ENCODE data around the gene DEFB126.
"Not testable (repeated sequence)": the region's sequence is repeated elsewhere in the genome, so short reads cannot be mapped to it uniquely, and the experiment has no call there.

Gene DEFB126

GRCh38 chr20:142290-142689, at the start of gene DEFB126:
DEFB126 (plus strand) TSS chr20:142590; CDS start chr20:142629, 39 bp downstream.
- no peaks in the 10 kb centered on the region for H3K36me3 ChIP-seq (ENCODE audit: control insufficient read depth in 1 of 2, insufficient read depth in 2 of 2, low read length in 2 of 2)
- H3K4me1 ChIP-seq (ENCODE audit: control insufficient read depth in 1 of 2, insufficient read depth in 2 of 2, low read length in 2 of 2), result no peaks in the 10 kb centered on the region

DNA sequence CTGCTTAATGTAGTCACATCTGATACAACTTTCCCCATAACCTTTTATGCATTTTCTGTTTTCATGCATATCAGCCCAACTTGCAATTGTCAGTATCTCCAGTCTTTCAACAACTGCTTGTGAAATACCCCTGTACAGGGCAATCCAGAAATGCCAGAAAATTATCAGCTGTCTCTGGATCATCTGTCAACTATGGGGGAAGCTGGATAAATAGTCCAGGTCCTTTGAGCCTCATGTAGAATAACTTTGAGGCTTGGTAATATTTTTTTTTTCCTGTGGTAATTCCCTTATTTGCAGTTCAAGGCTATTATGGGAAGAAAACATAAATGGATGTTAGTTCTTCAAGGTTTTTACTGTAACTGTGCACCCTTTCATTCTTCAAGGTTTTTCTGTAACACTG, 48.7 kb upstream of the DEFB126 start:
- Histone ChIP-seq H3K9me3 (ENCODE audit: control insufficient read depth in 1 of 2, low read length in 2 of 2) (peaks cover 0 to 10% of the 10 kb centered on the region in 2 donors), H3K4me3 (ENCODE audit: low read depth in 1 of 2, low read length in 2 of 2) (no peak overlapping the region), H3K9ac (ENCODE audit: low read depth in 1 of 2, low read length in 2 of 2) (no peak overlapping the region), H3K4me1 (ENCODE audit: control insufficient read depth in 1 of 2, insufficient read depth in 2 of 2, low read length in 2 of 2) (no peaks in the 10 kb centered on the region), H3K27ac (ENCODE audit: low read depth, low read length) (no peak overlapping the region), H3K27me3 (ENCODE audit: control insufficient read depth in 1 of 2, insufficient read depth in 2 of 2, low read length in 2 of 2) (peaks cover 0 to 6% of the 10 kb centered on the region in 2 donors), H3K36me3 (ENCODE audit: control insufficient read depth in 1 of 2, insufficient read depth in 2 of 2, low read length in 2 of 2) (no peaks in the 10 kb centered on the region)

More at GRCh38 chr20:142290-142689, at the start of gene DEFB126:
- Histone ChIP-seq H3K27me3 (ENCODE audit: control insufficient read depth in 1 of 2, insufficient read depth in 2 of 2, low read length in 2 of 2) (peaks cover 0 to 14% of the 10 kb centered on the region in 2 donors), H3K9me3 (ENCODE audit: control insufficient read depth in 1 of 2, low read length in 2 of 2) (peaks cover 0 to 3% of the 10 kb centered on the region in 2 donors), H3K4me3 (ENCODE audit: low read depth in 1 of 2, low read length in 2 of 2) (no peak within 1 kb of the TSS), H3K9ac (ENCODE audit: low read depth in 1 of 2, low read length in 2 of 2) (no peak within 1 kb of the TSS), H3K27ac (ENCODE audit: low read depth, low read length) (no peak within 1 kb of the TSS)

- no peaks in the 10 kb centered on the region for H3K36me3 ChIP-seq (ENCODE audit: control insufficient read depth in 1 of 2, insufficient read depth in 2 of 2, low read length in 2 of 2)
- no peak overlapping the region for H3K4me3 ChIP-seq (ENCODE audit: low read depth in 1 of 2, low read length in 2 of 2)
- H3K9ac ChIP-seq (ENCODE audit: low read depth in 1 of 2, low read length in 2 of 2), result no peak overlapping the region
- no peaks in the 10 kb centered on the region for H3K4me1 ChIP-seq (ENCODE audit: control insufficient read depth in 1 of 2, insufficient read depth in 2 of 2, low read length in 2 of 2)
- H3K9me3 ChIP-seq (ENCODE audit: control insufficient read depth in 1 of 2, low read length in 2 of 2), result peaks cover 0 to 10% of the 10 kb centered on the region in 2 donors
- H3K27me3 ChIP-seq (ENCODE audit: control insufficient read depth in 1 of 2, insufficient read depth in 2 of 2, low read length in 2 of 2), result peaks cover 0 to 6% of the 10 kb centered on the region in 2 donors
- H3K27ac ChIP-seq (ENCODE audit: low read depth, low read length), result no peak overlapping the region
Observed at GRCh38 chr20:95215-95614, 47.2 kb upstream of the DEFB126 start.

DNA sequence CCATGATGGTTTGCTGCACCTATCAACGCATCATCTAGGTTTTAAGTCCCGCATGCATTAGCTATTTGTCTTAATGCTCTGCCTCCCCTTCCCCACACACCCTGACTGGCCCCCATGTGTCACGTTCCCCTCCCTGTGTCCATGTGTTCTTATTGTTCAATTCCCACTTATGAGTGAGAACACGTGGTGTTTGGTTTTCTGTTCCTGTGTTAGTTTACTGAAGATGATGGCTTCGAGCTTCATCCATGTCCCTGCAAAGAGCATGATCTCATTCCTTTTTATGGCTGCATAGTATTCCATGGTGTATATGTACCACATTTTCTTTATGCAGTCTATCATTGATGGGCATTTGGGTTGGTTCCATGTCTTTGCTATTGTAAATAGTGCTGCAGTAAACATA, 44.7 kb upstream of the DEFB126 start:
- not testable (repeated sequence) for H3K4me3 ChIP-seq (ENCODE audit: low read depth in 1 of 2, low read length in 2 of 2); H3K9ac ChIP-seq (ENCODE audit: low read depth in 1 of 2, low read length in 2 of 2); H3K4me1 ChIP-seq (ENCODE audit: control insufficient read depth in 1 of 2, insufficient read depth in 2 of 2, low read length in 2 of 2); H3K36me3 ChIP-seq (ENCODE audit: control insufficient read depth in 1 of 2, insufficient read depth in 2 of 2, low read length in 2 of 2); H3K9me3 ChIP-seq (ENCODE audit: control insufficient read depth in 1 of 2, low read length in 2 of 2); H3K27ac ChIP-seq (ENCODE audit: low read depth, low read length); H3K27me3 ChIP-seq (ENCODE audit: control insufficient read depth in 1 of 2, insufficient read depth in 2 of 2, low read length in 2 of 2)

DNA sequence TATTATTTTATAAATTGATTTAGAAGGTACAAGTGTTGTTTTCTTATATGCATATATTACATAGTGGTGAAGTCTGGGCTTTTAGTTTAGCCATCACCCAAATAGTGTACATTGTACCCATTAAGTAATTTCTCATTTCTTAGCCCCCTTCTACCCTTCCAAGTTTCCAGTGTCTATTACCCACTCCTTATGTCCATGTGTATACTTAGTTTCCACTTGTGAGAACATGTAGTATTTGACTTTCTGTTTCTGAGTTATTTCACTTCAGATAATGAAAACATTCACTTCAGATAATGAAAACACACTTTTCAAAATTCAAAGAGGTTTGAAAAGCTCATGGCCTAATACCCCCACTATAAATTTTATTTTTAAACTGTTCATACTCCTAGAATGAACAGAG, 40.4 kb upstream of the DEFB126 start:
- Histone ChIP-seq H3K9me3 (ENCODE audit: control insufficient read depth in 1 of 2, low read length in 2 of 2) (no peaks in the 10 kb centered on the region), H3K9ac (ENCODE audit: low read depth in 1 of 2, low read length in 2 of 2) (no peak overlapping the region), H3K4me1 (ENCODE audit: control insufficient read depth in 1 of 2, insufficient read depth in 2 of 2, low read length in 2 of 2) (no peaks in the 10 kb centered on the region), H3K4me3 (ENCODE audit: low read depth in 1 of 2, low read length in 2 of 2) (no peak overlapping the region), H3K27me3 (ENCODE audit: control insufficient read depth in 1 of 2, insufficient read depth in 2 of 2, low read length in 2 of 2) (peaks cover 10% of the 10 kb centered on the region in 2 donors), H3K36me3 (ENCODE audit: control insufficient read depth in 1 of 2, insufficient read depth in 2 of 2, low read length in 2 of 2) (no peaks in the 10 kb centered on the region), H3K27ac (ENCODE audit: low read depth, low read length) (no peak overlapping the region)

DNA sequence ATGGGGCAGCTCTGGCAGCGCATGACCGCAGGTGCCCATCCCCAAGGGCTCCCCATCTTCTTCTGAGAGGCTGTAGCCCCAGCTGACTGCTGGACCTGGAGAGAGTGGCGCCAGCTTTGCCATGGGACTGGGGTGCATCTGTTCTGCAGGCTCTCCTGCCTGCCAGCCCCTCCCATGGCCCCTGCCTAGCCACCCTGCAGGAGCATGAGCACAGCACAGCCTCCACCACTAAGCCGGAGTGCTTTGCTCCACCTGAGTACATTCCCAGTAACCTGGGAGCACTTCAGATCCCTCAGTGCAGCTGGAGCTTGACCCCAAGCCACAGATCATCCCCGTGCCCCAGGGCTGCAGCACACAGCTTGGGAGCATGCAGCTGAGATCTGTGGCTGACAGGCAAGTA, 38.9 kb upstream of the DEFB126 start:
- Histone ChIP-seq H3K9ac (ENCODE audit: low read depth in 1 of 2, low read length in 2 of 2) (no peak overlapping the region), H3K27me3 (ENCODE audit: control insufficient read depth in 1 of 2, insufficient read depth in 2 of 2, low read length in 2 of 2) (peaks cover 10% of the 10 kb centered on the region in 2 donors), H3K36me3 (ENCODE audit: control insufficient read depth in 1 of 2, insufficient read depth in 2 of 2, low read length in 2 of 2) (no peaks in the 10 kb centered on the region), H3K4me3 (ENCODE audit: low read depth in 1 of 2, low read length in 2 of 2) (no peak overlapping the region), H3K27ac (ENCODE audit: low read depth, low read length) (no peak overlapping the region), H3K4me1 (ENCODE audit: control insufficient read depth in 1 of 2, insufficient read depth in 2 of 2, low read length in 2 of 2) (no peaks in the 10 kb centered on the region), H3K9me3 (ENCODE audit: control insufficient read depth in 1 of 2, low read length in 2 of 2) (no peaks in the 10 kb centered on the region)

- Histone ChIP-seq H3K9ac (ENCODE audit: low read depth in 1 of 2, low read length in 2 of 2) (no peak overlapping the region), H3K27me3 (ENCODE audit: control insufficient read depth in 1 of 2, insufficient read depth in 2 of 2, low read length in 2 of 2) (no peaks in the 10 kb centered on the region), H3K36me3 (ENCODE audit: control insufficient read depth in 1 of 2, insufficient read depth in 2 of 2, low read length in 2 of 2) (no peaks in the 10 kb centered on the region), H3K27ac (ENCODE audit: low read depth, low read length) (no peak overlapping the region), H3K4me3 (ENCODE audit: low read depth in 1 of 2, low read length in 2 of 2) (no peak overlapping the region), H3K9me3 (ENCODE audit: control insufficient read depth in 1 of 2, low read length in 2 of 2) (peaks cover 0 to 3% of the 10 kb centered on the region in 2 donors), H3K4me1 (ENCODE audit: control insufficient read depth in 1 of 2, insufficient read depth in 2 of 2, low read length in 2 of 2) (no peaks in the 10 kb centered on the region)
Observed at GRCh38 chr20:112396-112795, 30.0 kb upstream of the DEFB126 start.

- Histone ChIP-seq H3K36me3 (ENCODE audit: control insufficient read depth in 1 of 2, insufficient read depth in 2 of 2, low read length in 2 of 2) (no peaks in the 10 kb centered on the region), H3K27me3 (ENCODE audit: control insufficient read depth in 1 of 2, insufficient read depth in 2 of 2, low read length in 2 of 2) (peaks cover 0 to 8% of the 10 kb centered on the region in 2 donors), H3K9ac (ENCODE audit: low read depth in 1 of 2, low read length in 2 of 2) (no peak overlapping the region), H3K4me1 (ENCODE audit: control insufficient read depth in 1 of 2, insufficient read depth in 2 of 2, low read length in 2 of 2) (no peaks in the 10 kb centered on the region), H3K4me3 (ENCODE audit: low read depth in 1 of 2, low read length in 2 of 2) (no peak overlapping the region), H3K9me3 (ENCODE audit: control insufficient read depth in 1 of 2, low read length in 2 of 2) (peaks cover 0 to 3% of the 10 kb centered on the region in 2 donors), H3K27ac (ENCODE audit: low read depth, low read length) (no peak overlapping the region)
Observed at GRCh38 chr20:117518-117917, 24.9 kb upstream of the DEFB126 start.

- not testable (repeated sequence) for H3K9me3 ChIP-seq (ENCODE audit: control insufficient read depth in 1 of 2, low read length in 2 of 2); H3K27me3 ChIP-seq (ENCODE audit: control insufficient read depth in 1 of 2, insufficient read depth in 2 of 2, low read length in 2 of 2); H3K9ac ChIP-seq (ENCODE audit: low read depth in 1 of 2, low read length in 2 of 2); H3K36me3 ChIP-seq (ENCODE audit: control insufficient read depth in 1 of 2, insufficient read depth in 2 of 2, low read length in 2 of 2); H3K4me1 ChIP-seq (ENCODE audit: control insufficient read depth in 1 of 2, insufficient read depth in 2 of 2, low read length in 2 of 2); H3K4me3 ChIP-seq (ENCODE audit: low read depth in 1 of 2, low read length in 2 of 2); H3K27ac ChIP-seq (ENCODE audit: low read depth, low read length)
Observed at GRCh38 chr20:129786-130323, 12.5 kb upstream of the DEFB126 start.

DNA sequence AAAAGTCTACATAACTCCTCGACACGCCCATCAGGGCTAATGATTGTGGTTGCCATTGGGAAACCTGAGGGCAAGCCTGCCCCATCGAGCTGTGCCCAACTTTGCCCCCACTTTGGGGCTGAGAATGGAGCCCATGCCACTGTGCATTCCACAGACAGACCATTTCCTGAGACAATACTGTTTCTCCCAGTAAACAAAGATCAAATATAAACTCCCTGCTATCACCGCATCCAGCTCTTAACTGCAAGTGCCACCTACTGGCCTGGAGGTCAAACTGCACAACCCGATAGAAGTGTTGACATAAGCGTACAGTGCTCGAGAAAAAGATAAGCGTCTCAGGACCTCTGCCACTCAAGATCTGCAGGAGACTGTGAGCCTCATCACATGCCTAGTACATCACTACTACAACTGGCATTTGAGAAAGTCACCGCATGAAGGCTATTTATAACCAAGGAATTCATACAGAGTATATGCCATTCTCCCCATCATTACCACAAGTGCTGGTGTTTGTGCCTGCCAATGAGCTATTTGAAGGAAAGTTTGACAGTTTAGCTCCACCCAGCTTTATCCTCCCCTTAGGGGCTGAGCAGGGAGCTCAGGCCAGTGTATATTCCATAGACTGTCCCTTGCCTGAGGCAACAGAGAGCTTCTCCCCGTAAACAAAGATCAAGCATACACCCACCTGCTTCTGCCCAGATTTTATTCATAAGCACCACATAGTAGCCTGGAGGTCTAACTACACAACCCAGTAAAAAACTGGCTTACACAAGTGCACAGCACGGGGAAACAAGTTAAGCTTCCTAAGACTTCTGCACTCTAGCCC, 4.5 kb upstream of the DEFB126 start:
- no peaks in the 10 kb centered on the region for H3K36me3 ChIP-seq (ENCODE audit: control insufficient read depth in 1 of 2, insufficient read depth in 2 of 2, low read length in 2 of 2)
- H3K9me3 ChIP-seq (ENCODE audit: control insufficient read depth in 1 of 2, low read length in 2 of 2), result peaks cover 0 to 3% of the 10 kb centered on the region in 2 donors
- peaks cover 0 to 8% of the 10 kb centered on the region in 2 donors for H3K27me3 ChIP-seq (ENCODE audit: control insufficient read depth in 1 of 2, insufficient read depth in 2 of 2, low read length in 2 of 2)
- H3K4me3 ChIP-seq (ENCODE audit: low read depth in 1 of 2, low read length in 2 of 2), result no peak overlapping the region
- no peak overlapping the region for H3K27ac ChIP-seq (ENCODE audit: low read depth, low read length)
- H3K9ac ChIP-seq (ENCODE audit: low read depth in 1 of 2, low read length in 2 of 2), result no peak overlapping the region
- no peaks in the 10 kb centered on the region for H3K4me1 ChIP-seq (ENCODE audit: control insufficient read depth in 1 of 2, insufficient read depth in 2 of 2, low read length in 2 of 2)
